Mucosa of stomach (tissue), 1 donor: ENCODE results near the gene TC2N.

Source experiments
- H3K27me3 ChIP-seq: one replicate; pipeline ENCODE4 v1.7.0; 2013; ENCODE audit warnings: mild to moderate bottlenecking, low read length; ENCODE audit not compliant: control insufficient read depth, insufficient read depth
- H3K36me3 ChIP-seq: one replicate; pipeline ENCODE4 v1.7.0; 2013; ENCODE audit warnings: low read length; ENCODE audit not compliant: control insufficient read depth, insufficient read depth
- H3K4me1 ChIP-seq: one replicate; pipeline ENCODE4 v1.7.0; 2013; ENCODE audit warnings: mild to moderate bottlenecking, low read length; ENCODE audit not compliant: control insufficient read depth, insufficient read depth
- H3K4me3 ChIP-seq: one replicate; pipeline ENCODE4 v1.7.0; 2013; ENCODE audit warnings: low read length
- H3K9ac ChIP-seq: one replicate; pipeline ENCODE4 v1.7.0; 2013; ENCODE audit warnings: mild to moderate bottlenecking, low read length, moderate library complexity
- H3K9me3 ChIP-seq: one replicate; pipeline ENCODE4 v1.7.0; 2013; ENCODE audit warnings: mild to moderate bottlenecking, low read length, moderate library complexity; ENCODE audit not compliant: control insufficient read depth
- donor health status: Pancreatic carcinoma.

The TC2N gene

GRCh38 chr14:91885839-91886238 is 18.5 kb upstream of the TC2N start:
- H3K9me3 ChIP-seq = no peaks in the 10 kb centered on the region
- peaks cover 23% of the 10 kb centered on the region for H3K4me1 ChIP-seq
- no peak overlapping the region for H3K9ac ChIP-seq
- H3K27me3 ChIP-seq = no peaks in the 10 kb centered on the region
- H3K36me3 ChIP-seq = peaks cover 5% of the 10 kb centered on the region
- H3K4me3 ChIP-seq = no peak overlapping the region

- no peak overlapping the region for H3K9ac ChIP-seq
- H3K4me3 ChIP-seq = no peak overlapping the region
- peaks cover 23% of the 10 kb centered on the region for H3K4me1 ChIP-seq
- no peaks in the 10 kb centered on the region for H3K9me3 ChIP-seq
- peaks cover 5% of the 10 kb centered on the region for H3K36me3 ChIP-seq
- no peaks in the 10 kb centered on the region for H3K27me3 ChIP-seq
Observed at GRCh38 chr14:91885113-91885712, 17.9 kb upstream of the TC2N start.

GRCh38 chr14:91884664-91885063 is 17.3 kb upstream of the TC2N start:
- Histone ChIP-seq H3K4me3 (no peak overlapping the region), H3K9ac (no peak overlapping the region), H3K36me3 (peaks cover 5% of the 10 kb centered on the region), H3K9me3 (no peaks in the 10 kb centered on the region), H3K4me1 (peaks cover 23% of the 10 kb centered on the region), H3K27me3 (no peaks in the 10 kb centered on the region)

GRCh38 chr14:91883753-91884152 is 16.4 kb upstream of the TC2N start:
- peaks cover 5% of the 10 kb centered on the region for H3K36me3 ChIP-seq

GRCh38 chr14:91882776-91883175 is 15.4 kb upstream of the TC2N start:
- H3K4me1 ChIP-seq = peaks cover 26% of the 10 kb centered on the region
- no peak overlapping the region for H3K4me3 ChIP-seq
- H3K9ac ChIP-seq = no peak overlapping the region
- no peaks in the 10 kb centered on the region for H3K27me3 ChIP-seq
- no peaks in the 10 kb centered on the region for H3K9me3 ChIP-seq
- H3K36me3 ChIP-seq = peaks cover 5% of the 10 kb centered on the region

More at GRCh38 chr14:91883753-91884152, 16.4 kb upstream of the TC2N start:
- Histone ChIP-seq H3K9ac (no peak overlapping the region), H3K9me3 (no peaks in the 10 kb centered on the region), H3K27me3 (no peaks in the 10 kb centered on the region), H3K4me3 (no peak overlapping the region), H3K4me1 (peaks cover 26% of the 10 kb centered on the region)

- peaks cover 26% of the 10 kb centered on the region for H3K4me1 ChIP-seq
- no peaks in the 10 kb centered on the region for H3K9me3 ChIP-seq
Observed at GRCh38 chr14:91882369-91882768, 15.0 kb upstream of the TC2N start.

GRCh38 chr14:91879196-91879595 is 11.9 kb upstream of the TC2N start:
- Histone ChIP-seq H3K27me3 (no peaks in the 10 kb centered on the region), H3K36me3 (peaks cover 5% of the 10 kb centered on the region), H3K4me3 (no peak overlapping the region), H3K9ac (no peak overlapping the region), H3K4me1 (peaks cover 46% of the 10 kb centered on the region), H3K9me3 (no peaks in the 10 kb centered on the region)

More at GRCh38 chr14:91882369-91882768, 15.0 kb upstream of the TC2N start:
- Histone ChIP-seq H3K9ac (no peak overlapping the region), H3K4me3 (no peak overlapping the region), H3K27me3 (no peaks in the 10 kb centered on the region), H3K36me3 (peaks cover 5% of the 10 kb centered on the region)

- H3K4me3 ChIP-seq = no peak overlapping the region
- peaks cover 5% of the 10 kb centered on the region for H3K36me3 ChIP-seq
- H3K9me3 ChIP-seq = no peaks in the 10 kb centered on the region
- H3K4me1 ChIP-seq = peaks cover 55% of the 10 kb centered on the region
- no peak overlapping the region for H3K9ac ChIP-seq
- H3K27me3 ChIP-seq = no peaks in the 10 kb centered on the region
Observed at GRCh38 chr14:91878274-91878673, 10.9 kb upstream of the TC2N start.

- Histone ChIP-seq H3K4me1 (peaks cover 64% of the 10 kb centered on the region), H3K36me3 (no peaks in the 10 kb centered on the region), H3K4me3 (no peak overlapping the region), H3K9ac (no peak overlapping the region), H3K9me3 (no peaks in the 10 kb centered on the region), H3K27me3 (no peaks in the 10 kb centered on the region)
Observed at GRCh38 chr14:91877376-91877915, 10.1 kb upstream of the TC2N start.

- H3K9me3 ChIP-seq = no peaks in the 10 kb centered on the region
- peaks cover 73% of the 10 kb centered on the region for H3K4me1 ChIP-seq
- no peak overlapping the region for H3K9ac ChIP-seq
- H3K36me3 ChIP-seq = no peaks in the 10 kb centered on the region
- H3K27me3 ChIP-seq = no peaks in the 10 kb centered on the region
- no peak overlapping the region for H3K4me3 ChIP-seq
Observed at GRCh38 chr14:91876492-91876891, 9.2 kb upstream of the TC2N start.

- no peak overlapping the region for H3K4me3 ChIP-seq
- peaks cover 69% of the 10 kb centered on the region for H3K4me1 ChIP-seq
- H3K27me3 ChIP-seq = no peaks in the 10 kb centered on the region
- H3K9me3 ChIP-seq = no peaks in the 10 kb centered on the region
- H3K36me3 ChIP-seq = no peaks in the 10 kb centered on the region
- H3K9ac ChIP-seq = no peak overlapping the region
Observed at GRCh38 chr14:91875525-91876286, 8.4 kb upstream of the TC2N start.
